NCI-H526 treated with DMSO at 0.1 percent for 48 hours (cell line): ENCODE measurements around the gene LHX5.

ENCODE experiments used
- DNase-seq: peaks from one replicate; lab custom pipeline; 2025; lab: John Stamatoyannopoulos, UW

The LHX5 gene

DNA sequence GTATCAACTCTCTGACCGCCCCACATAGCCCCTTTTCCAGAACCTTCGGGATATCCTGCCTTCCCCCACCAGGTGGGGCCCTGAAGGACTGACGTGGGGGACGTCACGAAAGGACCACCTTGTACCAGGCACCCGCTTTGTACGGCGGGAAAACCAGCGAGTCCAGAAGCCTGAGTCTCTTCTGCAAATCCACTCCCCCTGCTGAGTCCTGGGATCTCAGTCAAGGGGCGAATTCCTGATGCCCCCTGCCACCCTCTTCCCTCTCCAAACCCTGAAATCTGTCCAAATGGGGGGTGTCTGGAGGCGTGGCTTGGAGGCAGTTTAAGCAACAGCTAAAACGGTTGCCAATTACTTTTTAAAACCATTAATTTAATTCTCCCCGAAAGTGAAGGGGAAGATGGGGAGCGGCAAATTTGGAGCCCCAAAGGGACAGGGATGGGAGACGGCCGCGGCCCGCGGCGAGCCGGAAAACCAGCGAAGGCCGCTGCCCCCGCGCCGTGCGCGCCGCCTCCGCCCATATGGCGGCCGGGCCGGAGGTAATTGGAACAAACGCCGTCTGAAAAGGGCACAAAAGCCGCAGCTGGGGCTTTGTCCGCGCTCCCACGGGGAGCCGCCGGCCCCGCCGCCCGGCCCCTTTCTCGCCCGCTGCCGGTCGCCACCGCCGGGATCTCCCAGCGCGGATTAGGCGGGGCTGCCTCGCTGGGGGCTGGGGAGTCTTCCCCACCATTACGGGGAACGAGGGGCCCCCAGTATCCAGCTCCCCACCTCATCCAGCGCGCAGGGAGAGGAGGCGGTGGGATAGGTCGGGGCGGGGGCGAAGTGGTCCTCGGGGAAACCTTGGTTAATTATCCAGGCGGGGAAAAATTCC, 6.6 kb downstream of the LHX5 start:
- DNase-seq = no peak

DNA sequence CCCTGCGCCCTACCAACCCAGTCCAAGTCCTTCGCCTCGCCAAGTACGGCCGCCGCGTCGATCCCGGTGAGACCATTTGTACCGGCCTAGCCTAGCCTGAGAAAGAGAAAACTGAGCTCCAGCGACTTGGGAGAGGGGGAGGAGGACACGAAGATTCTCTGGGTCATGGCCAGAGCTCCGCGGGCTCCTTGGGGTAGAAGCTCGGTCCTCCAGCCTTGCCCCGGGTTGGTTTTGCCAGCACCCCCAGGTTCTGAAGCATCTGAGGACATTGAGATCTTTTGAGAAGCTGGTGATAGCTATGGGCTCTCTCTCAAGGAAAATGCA, 7.3 kb downstream of the LHX5 start:
- no peak for DNase-seq

DNA sequence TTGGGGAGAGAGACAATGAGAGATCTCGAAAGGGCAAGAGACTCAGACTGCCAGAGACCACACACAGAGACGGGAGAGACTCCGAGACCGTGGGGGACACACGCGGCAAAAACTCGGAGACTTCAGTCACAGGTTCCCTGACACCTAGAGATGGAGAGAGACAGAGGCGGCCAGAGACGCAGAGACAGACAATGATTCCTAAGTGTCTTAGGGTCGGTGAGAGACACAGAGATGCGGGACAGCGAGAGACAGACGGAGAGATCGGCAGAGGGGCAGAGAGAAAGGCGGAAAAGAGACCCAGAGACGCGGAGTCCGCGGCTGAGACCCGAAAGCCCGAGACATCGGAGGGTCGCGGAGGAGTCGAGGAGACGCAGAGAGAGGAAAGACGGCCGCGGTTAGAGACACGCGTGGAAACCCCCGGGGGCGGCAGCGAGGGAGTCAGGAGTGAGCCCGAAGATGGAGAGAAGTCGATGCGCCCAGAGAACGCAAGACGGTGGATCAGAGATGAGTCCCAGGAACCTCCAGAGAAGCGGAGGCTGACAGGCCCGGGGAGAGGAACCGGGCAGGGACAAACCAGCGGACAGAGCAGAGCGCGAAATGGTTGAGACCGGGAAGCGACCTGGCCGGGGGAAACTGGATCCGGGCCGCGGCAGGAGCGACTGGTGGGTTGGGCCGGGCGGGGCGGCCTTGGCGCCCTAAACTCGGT, 7.8 kb downstream of the LHX5 start:
- no peak for DNase-seq

DNA sequence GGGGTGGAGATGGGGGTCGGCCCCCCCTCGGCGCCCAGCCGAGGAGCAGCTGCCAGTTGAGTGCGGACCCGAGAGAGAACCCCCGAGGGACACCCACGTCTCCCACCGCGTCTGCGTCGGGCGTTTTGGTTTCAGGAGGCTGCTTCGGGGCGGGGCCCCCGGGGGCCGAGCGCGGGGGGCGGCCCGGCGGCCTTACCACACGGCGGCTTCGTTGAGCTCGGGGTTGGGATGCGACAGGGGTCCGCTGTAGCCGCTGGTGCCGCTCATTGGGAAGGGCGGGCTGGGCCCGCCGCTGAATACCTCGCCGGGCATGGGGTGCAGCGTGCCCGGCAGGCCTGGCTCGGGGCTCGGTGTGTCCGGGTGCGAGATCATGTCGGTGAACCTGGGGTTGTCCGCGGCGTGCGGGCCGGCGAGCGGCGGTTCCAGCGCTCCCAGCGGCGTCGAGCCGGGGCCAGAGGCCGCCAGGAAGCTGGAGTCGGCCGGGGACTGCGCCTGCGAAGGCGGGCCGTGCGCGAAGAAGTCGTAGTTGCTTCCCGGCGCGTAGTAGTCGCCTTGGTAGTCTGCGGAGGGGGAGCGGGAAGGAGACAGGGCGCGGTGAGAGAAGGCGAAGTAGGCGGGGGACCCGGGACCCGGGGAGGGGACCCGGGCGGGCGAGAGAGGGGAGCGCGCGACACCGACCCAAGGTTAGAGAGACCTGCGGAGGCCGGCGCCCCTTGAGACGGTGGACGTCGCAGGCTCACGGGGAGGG, 8.5 kb downstream of the LHX5 start:
- no peak for DNase-seq

DNA sequence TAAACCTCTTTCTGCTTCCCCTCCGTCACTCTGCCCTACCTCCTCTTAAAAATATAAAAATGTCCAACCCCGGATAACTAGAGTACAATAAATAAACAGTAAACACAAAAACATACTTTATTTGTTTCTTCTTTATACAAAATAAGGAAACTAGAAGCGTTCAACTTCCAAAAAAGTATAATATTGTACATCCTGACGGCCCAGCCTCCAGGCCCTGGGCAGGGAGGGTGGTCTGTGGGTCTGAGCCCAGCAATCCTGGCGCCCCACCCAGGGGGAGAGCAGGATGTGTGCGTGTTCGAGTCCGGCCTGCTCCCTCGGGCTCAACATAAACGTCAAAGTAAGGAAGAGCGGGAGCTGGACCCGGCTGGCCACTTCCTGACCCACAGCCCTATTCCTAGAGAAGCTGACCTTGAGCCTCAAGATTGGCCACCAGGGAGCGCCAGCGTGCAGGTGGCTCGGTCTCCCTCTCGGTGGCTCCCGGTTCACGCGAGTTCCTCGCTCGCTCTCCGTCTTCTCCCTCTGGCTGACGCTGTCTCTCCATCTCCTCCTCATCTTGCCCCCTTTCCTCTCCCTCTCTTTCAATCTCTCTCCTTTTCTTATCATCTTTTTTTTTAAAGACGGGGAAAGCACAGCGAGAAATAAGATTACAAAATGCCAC, 9.4 kb downstream of the LHX5 start:
- DNase-seq = peak; percentile 28

DNA sequence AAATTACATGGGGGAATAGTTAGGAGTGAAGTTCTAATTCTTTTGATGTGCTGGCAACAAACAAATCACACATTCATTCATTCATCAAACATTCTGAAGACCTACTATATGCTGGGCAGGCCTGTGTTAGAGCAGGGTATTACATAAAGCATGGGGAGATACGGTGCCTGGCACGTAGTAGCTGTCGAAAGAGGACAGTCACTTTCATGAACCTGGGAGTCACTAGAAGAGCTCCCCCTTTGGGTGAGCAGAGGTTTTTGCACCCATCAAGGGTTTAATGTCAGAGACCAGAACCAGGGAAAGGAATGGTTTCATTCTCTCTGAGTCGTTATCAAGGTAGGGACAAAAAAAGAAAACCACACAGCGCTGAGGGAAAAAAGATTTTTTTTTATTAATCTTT, 10.0 kb downstream of the LHX5 start:
- peak; percentile 13 for DNase-seq

DNA sequence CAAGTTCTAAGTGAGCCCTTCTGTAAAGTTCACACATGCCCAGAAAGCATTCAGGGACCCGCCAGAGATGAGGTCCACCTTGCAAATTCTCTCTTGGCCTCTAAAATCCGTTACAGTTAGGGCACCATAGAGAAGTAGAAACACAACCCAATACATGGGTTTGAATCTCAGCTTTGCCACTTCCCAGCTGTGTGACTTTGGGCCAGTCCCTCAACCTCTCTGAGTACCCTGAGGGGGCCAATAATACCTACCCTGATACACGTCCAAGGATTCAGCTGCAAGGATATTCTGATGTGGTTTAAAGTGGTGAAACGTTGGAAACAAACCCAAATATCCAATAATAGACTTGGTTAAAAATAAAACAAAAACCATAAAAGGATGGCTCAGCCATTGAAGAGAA, 11.7 kb downstream of the LHX5 start:
- DNase-seq = no peak

DNA sequence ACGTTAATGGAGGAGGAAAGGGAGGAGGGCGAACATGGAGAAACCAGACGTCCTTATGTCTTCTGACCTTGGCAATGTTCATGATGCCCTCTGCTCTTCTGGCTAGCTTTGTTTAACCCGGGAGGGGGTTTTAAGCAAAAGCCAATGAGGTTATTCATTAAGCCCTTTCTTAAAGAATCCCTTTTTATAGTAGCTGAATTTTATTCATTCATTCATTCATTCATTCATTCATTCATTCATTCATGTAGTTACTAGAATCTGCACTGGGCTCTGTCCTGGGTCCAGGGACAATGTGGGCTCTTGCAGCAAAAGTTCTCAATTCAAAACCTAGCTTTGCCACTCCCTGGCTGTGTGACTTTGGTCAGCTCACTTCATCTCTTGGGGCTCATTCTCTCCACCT, 14.0 kb downstream of the LHX5 start:
- no peak for DNase-seq

DNA sequence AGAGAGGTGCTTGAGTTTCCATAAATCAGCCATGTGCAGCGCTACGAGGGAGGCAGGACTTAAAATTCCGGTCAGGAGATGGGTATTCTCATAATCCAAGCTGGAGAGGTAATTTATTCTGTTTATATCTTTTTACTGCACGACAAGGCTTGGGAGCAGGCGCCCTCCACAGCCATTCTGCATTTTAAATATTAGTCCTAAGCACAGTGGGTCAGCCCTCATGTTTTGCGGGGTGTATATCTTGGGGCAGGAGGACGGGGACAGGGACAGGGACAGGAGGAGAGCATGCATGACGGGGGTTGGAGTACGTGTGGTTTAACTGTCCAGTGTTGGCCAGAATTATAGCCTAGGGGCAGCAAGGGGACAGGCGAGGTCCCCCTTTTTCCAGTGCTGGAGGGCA, 14.5 kb downstream of the LHX5 start:
- no peak for DNase-seq

DNA sequence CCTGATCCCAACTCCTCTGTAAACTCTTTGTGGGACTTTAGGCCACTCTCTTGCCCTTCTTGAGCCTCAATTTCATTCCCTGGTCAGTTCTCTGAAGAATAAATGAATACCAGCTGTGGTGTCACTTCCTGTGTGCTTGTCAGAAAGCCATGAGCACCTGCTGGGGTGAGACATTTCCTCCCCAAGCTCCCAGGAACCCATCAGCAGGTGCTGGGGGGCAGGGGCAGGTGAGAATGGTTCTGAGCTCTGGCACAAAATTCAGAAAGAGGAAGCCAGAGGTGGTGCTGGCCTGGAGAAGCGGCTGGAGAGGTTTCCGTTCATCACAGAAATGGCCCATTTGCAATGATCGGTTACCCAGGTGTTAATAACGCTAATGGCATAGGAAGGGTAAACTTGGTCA, 14.9 kb downstream of the LHX5 start:
- no peak for DNase-seq

DNA sequence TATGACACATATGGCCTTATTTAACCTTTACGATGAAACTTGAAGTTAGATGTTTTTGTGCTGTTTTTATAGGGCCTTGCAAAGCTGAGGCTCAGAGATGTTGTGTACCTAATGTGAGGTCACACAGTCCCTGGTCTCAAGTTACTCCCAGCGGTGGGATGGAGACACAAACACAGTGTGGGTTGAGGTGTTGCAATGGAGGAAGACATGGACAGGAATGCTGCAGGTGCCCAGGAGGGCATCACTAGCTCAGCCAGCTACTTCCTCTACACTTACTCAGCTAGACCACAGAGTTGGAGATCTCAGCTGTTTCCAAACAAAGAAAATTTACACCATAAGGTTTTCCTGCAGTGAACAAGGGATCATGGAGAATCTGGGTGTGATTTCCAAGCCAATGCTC, 15.5 kb downstream of the LHX5 start:
- DNase-seq = no peak

DNA sequence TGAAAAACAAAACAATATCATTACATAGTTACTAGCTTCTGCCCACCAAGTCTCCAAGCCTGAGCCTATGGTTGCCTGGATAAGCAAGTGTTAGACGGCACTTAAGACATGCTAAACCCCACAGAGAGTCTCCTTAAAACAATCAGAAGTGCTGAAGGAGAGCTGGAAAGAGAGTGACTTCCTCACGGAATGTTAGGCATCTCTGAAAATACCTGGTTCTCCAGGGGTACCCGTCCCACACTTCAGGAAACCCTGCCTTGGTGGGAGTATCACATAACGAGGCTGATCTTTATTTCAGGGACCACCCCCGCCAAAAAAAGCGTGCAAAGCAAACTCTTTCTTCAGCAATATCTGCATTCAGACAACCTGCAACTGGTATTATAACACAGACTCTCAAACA, 18.3 kb downstream of the LHX5 start:
- DNase-seq = no peak

DNA sequence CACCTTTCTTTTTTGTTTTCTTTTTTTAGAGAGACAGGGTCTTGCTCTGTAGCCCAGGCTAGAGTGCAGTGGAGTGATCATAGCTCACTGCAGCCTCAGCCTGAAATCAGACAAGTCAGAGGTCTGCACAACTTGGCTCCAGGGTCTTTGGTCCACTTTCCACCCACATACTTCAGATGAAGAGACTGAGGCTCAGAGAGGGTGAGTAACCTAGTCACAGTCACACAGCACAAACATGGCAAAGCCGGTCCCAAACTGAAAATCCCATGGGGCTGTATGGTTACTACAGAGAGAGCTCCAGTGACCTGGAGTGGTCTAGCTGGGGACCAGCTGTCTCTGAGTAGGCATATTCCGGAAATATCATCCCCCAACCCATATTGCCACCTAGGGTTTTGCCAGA, 19.2 kb downstream of the LHX5 start:
- DNase-seq = no peak

DNA sequence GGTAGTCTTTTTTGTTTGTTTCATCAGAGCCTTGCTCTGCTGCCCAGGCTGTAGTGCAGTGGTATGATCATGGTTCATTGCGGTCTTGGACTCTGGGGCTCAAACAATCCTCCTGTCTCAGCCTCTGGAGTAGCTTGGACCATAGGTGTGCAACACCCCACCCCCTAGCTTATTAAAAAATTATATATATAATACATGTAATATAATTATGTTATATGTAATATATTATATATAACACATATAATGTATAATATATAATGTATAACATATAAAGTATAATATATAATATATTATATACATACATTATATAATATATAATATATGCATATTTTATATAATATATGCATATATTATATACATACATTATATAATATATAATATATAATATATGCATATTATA, 21.8 kb downstream of the LHX5 start:
- DNase-seq = no peak

DNA sequence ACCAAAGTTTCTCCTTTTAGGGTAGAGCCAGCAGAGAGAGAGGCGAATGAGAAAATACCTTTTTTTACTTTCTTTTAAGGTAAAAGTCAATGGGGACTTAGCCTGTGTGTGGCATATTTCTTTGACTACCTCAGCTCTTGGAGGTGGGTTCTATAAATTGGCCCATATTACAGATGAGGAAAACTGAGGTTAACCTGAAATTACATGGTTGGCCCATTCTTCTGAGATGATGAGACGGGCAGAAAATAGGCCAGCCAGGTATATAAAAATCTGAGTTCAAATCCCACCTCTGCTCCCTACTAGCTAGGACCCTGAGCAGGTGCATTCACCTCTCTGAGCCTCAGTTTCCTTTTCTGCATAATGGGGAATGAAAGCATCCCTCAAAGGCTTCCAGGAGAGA, 22.4 kb downstream of the LHX5 start:
- DNase-seq = no peak

DNA sequence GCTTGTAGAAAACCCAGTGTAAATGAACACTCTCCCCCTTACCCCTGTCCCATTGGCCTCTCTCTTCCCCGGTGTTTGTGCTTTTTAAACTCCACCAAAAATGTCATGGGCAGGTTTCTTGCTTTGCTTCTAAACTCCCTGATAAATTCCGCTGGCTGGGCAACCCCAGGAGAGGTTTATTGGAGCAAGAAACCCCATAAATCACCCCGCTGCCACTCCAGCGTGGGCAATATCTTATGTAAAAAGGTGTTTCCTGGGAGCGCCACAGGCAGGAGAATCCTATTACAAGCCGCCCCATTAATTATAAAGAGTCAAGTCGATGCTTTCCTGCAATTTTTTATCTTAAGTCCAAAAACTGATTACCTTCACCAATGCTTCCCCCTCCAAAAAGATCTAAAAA, 22.8 kb downstream of the LHX5 start:
- no peak for DNase-seq

DNA sequence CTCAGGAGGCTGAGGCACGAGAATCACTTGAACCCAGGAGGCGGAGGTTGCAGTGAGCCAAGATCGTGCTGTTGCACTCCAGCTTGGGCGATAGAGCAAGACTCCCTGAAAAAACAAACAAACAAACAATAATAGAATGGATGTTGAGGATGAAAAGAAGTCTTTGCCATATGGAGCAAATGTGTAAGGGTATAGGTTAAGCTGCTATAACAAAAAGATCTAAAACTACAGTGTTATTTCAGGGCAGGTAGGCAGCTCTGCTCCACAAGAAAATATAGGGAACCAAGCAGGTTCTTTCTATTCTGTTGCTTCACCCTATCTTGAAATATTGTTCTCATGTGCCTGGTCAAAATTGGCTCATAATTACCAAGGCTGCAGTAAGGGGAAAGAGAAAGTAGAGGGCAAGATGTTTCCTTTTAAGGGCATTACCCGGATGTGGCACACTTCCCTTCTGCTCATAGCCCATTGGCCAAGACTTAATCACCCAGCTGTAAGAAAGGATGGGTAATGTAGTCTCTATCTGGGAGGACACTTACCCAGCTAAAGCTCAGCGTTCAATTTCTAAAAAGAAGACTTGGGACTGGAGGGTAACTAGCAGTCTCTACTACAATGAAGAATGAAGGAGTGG, 26.0 kb downstream of the LHX5 start:
- DNase-seq = no peak

DNA sequence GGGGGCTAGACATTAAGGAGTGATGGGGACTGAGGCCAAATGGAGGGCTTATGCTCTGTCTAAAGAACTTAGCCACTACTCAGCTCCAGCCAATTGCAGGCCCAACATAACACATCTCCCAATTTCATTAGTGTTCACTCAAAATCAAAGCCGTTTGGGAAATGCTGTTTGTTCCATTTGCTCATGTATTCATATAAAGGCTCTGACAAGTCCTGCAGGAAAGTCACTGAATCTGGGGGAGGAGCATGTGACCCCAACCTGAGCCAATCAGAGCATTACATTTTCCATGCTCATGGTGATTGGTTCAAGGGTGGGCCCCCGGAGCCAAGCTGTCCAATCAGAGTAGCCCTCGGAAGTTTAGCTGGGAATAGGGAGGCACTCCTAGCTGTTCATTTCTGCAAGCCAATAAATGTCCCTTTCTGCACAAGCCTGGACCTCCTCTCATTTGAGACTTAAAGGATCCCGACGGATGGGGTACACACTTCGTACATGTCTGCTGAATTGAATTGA, 28.6 kb downstream of the LHX5 start:
- DNase-seq = no peak

DNA sequence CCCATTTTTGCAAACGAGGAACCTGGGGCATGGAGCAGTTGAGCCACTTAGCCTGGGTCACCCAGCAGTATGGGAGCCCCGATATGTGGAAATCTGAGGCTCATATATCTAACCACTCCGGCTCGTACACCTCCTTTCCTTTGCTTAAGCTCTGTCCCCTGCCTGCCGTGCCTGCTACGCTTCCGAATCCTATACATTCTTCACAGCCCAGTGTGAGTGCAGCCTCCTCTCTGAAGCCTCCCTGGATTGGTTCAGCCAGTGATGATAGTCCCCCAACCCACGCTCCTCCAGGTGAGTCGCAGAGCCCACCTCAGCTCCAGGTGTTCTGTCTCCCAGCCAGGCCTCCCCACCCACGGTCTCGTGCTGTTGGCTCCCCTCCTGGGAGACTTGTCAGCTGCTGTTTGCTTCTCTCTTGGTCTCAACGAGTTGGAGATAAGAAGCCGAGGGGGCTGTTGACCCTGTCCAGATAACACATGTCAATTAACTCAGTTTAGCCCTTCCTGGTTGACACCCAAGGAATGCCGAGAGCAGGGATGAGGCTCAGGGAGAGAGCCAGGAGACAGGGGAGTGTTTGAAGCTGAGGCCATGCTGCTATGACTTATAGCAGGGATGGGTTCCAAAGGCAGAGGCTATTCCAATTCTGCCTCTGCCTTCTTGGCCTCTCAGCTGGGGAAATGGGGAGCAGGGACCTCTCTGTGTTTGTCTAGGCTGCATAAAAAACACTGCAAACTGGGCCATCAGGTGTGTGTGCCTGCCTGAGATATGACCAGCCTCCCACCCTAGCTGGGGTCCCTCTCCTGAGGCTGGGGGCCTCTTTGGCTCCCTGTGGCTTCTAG, 30.5 kb downstream of the LHX5 start:
- no peak for DNase-seq

DNA sequence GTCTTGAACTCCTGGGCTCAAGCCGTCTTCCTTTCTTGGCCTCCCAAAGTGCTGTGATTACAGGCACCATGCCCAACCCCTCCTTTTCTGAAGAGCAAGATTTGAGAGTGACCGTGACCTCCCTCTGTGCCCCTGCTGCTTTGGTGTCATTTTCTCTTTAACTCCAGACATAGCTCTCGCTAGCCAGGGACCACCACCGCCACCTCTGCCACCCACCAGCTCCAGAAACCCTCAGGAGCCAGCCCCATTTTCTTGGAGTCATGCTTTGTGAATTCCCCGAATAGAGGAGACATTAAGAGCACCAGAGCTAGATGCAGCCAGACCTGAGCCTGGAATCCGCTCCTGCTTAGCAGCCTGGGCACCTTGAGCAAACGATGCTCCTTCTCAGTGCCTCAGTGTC, 31.3 kb downstream of the LHX5 start:
- no peak for DNase-seq

DNA sequence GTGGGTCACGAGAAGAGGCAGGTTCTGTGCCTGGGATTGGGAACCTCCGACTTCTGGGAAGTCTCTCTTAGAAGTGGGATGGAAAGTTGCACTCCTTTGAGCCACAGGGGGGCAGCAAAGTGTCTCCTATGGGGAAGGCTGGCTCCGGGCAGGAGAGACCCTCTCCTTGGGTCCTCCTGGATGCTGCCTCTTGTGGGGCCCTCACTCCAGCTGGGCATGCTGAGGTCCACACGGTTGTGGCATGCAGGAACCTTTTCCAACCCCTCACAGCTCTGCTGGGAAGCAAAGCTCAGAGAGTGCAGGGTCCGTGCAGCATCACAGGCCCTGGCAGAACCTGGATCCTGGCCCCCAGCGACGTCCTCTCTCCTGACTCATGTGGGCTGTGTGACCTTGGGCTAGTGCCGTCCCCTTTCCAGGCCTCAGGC, 32.1 kb downstream of the LHX5 start:
- no peak for DNase-seq
